Measurements from ENCODE around the gene OR11A1. TPM values are rescaled to one million over a fixed set of nuclear protein-coding genes. Genes with fewer than 3 reads are reported as not detected.
"Not testable (repeated sequence)": the region's sequence is repeated elsewhere in the genome, so short reads cannot be mapped to it uniquely, and the experiment has no call there.

The OR11A1 gene
- total RNA-seq, 1 donor, result not detected

DNA sequence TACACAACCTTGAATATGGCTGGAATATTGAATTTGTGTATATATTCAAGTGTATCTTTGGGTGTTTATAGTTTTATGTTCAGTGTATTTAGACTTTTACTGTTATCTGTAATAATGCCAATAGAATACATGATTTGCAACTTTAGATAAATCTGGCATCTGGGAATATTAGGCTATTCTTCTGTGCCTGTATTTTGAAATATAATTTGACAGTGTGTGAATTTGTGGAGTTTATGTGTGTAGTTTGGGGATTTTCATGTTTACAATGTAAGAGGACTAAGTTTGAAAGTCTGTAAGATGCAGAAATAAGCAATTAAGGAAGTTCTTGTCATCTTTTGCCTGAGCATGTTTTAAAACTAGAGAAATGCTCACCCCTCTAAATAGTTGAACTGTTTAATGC, 17.9 kb downstream of the OR11A1 start, which contains the start of gene OR10C1:
TSS of gene OR10C1 (plus strand) at position 301 of the 400 bp plus-strand sequence. CDS start 710 bp downstream, outside the sequence.
- no peaks in the 10 kb centered on the region for H3K27me3 ChIP-seq (ENCODE audit: insufficient read depth, low read length)

DNA sequence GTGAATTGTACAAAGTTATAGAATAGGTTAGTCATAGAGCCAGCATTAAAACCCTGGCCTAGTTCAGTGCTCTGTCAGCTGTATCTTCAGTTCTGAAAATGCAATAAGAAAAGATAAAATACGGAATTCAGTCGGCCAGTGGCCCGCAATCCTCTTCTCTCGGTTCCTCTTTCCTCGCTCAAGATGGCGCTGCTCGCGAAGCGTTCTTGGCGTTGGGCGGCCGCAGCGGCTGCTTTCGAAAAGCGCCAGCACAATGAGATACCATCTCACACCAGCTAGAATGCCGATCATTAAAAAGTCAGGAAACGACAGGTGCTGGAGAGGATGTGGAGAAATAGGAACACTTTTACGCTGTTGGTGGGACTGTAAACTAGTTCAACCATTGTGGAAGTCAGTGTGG, 20.1 kb downstream of the OR11A1 start:
- not testable (repeated sequence) for H3K79me2 ChIP-seq (ENCODE audit: insufficient read depth, low read length); H2AFZ ChIP-seq (ENCODE audit: low read length); H3K36me3 ChIP-seq (ENCODE audit: insufficient read depth, low read length); H3K4me1 ChIP-seq (ENCODE audit: insufficient read depth, low read length); H3K9me3 ChIP-seq (ENCODE audit: low read depth, low read length); H3K27me3 ChIP-seq (ENCODE audit: insufficient read depth, low read length); H3K4me2 ChIP-seq (ENCODE audit: insufficient read depth, low read length); H4K20me1 ChIP-seq (ENCODE audit: insufficient read depth, low read length); H3K4me3 ChIP-seq (ENCODE audit: insufficient read depth, low read length); DNase-seq (ENCODE audit: insufficient read length, low spot score, missing footprints); H3K27ac ChIP-seq (ENCODE audit: low read depth, low read length)

More for the DNA sequence above, 17.9 kb downstream of the OR11A1 start, which contains the start of gene OR10C1:
- no peak within 1 kb of the TSS for H3K4me3 ChIP-seq (ENCODE audit: insufficient read depth, low read length)
- no peaks in the 10 kb centered on the region for H3K36me3 ChIP-seq (ENCODE audit: insufficient read depth, low read length)
- no peaks in the 10 kb centered on the region for H3K4me1 ChIP-seq (ENCODE audit: insufficient read depth, low read length)
- H3K9me3 ChIP-seq (ENCODE audit: low read depth, low read length), result no peaks in the 10 kb centered on the region
- H2AFZ ChIP-seq (ENCODE audit: low read length), result no peak within 1 kb of the TSS
- H3K79me2 ChIP-seq (ENCODE audit: insufficient read depth, low read length), result no peaks in the 10 kb centered on the region
- no peaks in the 10 kb centered on the region for H4K20me1 ChIP-seq (ENCODE audit: insufficient read depth, low read length)
- TF ChIP-seq, protein P1, sequence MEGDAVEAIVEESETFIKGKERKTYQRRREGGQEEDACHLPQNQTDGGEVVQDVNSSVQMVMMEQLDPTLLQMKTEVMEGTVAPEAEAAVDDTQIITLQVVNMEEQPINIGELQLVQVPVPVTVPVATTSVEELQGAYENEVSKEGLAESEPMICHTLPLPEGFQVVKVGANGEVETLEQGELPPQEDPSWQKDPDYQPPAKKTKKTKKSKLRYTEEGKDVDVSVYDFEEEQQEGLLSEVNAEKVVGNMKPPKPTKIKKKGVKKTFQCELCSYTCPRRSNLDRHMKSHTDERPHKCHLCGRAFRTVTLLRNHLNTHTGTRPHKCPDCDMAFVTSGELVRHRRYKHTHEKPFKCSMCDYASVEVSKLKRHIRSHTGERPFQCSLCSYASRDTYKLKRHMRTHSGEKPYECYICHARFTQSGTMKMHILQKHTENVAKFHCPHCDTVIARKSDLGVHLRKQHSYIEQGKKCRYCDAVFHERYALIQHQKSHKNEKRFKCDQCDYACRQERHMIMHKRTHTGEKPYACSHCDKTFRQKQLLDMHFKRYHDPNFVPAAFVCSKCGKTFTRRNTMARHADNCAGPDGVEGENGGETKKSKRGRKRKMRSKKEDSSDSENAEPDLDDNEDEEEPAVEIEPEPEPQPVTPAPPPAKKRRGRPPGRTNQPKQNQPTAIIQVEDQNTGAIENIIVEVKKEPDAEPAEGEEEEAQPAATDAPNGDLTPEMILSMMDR (IDR thresholded peaks at IDR 0.05; ENCODE audit: extremely low read depth, low read depth, low read length), result no peak
- H3K4me2 ChIP-seq (ENCODE audit: insufficient read depth, low read length), result no peak within 1 kb of the TSS
- H3K27ac ChIP-seq (ENCODE audit: low read depth, low read length), result no peak within 1 kb of the TSS
- no peak for DNase-seq (ENCODE audit: insufficient read length, low spot score, missing footprints)

DNA sequence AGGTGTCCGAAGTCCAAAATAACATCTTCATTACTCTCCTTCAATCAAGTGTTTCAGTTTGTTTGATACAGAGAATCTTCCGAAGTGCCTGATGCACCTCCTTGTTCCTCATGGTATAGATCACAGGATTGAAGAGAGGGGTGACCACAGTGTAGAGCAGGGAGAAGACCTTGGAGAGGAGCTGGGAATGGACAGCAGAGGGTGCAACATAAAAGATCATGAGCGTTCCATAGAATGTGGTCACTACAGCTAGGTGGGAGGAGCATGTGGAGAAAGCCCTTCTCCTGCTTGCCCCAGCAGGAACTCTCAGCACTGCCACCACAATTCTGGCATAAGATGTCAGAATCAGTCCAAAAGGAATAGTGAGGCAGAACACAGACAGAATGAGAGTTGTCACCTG, 30.2 kb downstream of the OR11A1 start:
- H3K4me2 ChIP-seq (ENCODE audit: insufficient read depth, low read length), result no peak overlapping the region
- no peak overlapping the region for H3K4me3 ChIP-seq (ENCODE audit: insufficient read depth, low read length)
- H3K9me3 ChIP-seq (ENCODE audit: low read depth, low read length), result no peaks in the 10 kb centered on the region
- H4K20me1 ChIP-seq (ENCODE audit: insufficient read depth, low read length), result no peaks in the 10 kb centered on the region
- no peak overlapping the region for H2AFZ ChIP-seq (ENCODE audit: low read length)
- no peak for DNase-seq (ENCODE audit: insufficient read length, low spot score, missing footprints)
- H3K27ac ChIP-seq (ENCODE audit: low read depth, low read length), result no peak overlapping the region
- H3K79me2 ChIP-seq (ENCODE audit: insufficient read depth, low read length), result no peaks in the 10 kb centered on the region
- TF ChIP-seq, protein P1 (IDR thresholded peaks at IDR 0.05; ENCODE audit: extremely low read depth, low read depth, low read length), result no peak
- no peaks in the 10 kb centered on the region for H3K4me1 ChIP-seq (ENCODE audit: insufficient read depth, low read length)
- H3K36me3 ChIP-seq (ENCODE audit: insufficient read depth, low read length), result no peaks in the 10 kb centered on the region
- no peaks in the 10 kb centered on the region for H3K27me3 ChIP-seq (ENCODE audit: insufficient read depth, low read length)

DNA sequence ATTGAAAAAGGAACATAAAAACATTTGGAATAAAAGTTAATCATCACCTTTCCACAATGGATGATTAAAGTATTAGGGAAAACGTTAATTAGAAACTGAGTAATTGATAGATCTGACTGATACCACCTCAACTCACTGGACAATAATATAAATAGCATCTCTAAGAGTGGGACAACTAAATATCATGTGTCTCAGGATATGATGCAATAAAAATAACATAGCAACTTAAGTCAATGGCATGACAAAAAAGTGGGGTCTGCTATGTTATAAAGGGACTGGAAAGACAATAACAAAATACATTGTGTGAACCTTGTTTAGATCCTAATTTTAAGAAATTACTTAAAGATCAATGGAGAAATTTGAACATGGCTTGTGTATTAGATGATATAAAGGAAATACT, 31.8 kb downstream of the OR11A1 start:
- H3K4me3 ChIP-seq (ENCODE audit: insufficient read depth, low read length), result no peak overlapping the region
- H3K27ac ChIP-seq (ENCODE audit: low read depth, low read length), result no peak overlapping the region
- no peaks in the 10 kb centered on the region for H3K36me3 ChIP-seq (ENCODE audit: insufficient read depth, low read length)
- H3K9me3 ChIP-seq (ENCODE audit: low read depth, low read length), result no peaks in the 10 kb centered on the region
- H3K4me2 ChIP-seq (ENCODE audit: insufficient read depth, low read length), result no peak overlapping the region
- no peaks in the 10 kb centered on the region for H3K27me3 ChIP-seq (ENCODE audit: insufficient read depth, low read length)
- no peaks in the 10 kb centered on the region for H4K20me1 ChIP-seq (ENCODE audit: insufficient read depth, low read length)
- no peak for DNase-seq (ENCODE audit: insufficient read length, low spot score, missing footprints)
- no peaks in the 10 kb centered on the region for H3K4me1 ChIP-seq (ENCODE audit: insufficient read depth, low read length)
- TF ChIP-seq, protein P1 (IDR thresholded peaks at IDR 0.05; ENCODE audit: extremely low read depth, low read depth, low read length), result no peak
- H3K79me2 ChIP-seq (ENCODE audit: insufficient read depth, low read length), result no peaks in the 10 kb centered on the region
- H2AFZ ChIP-seq (ENCODE audit: low read length), result no peak overlapping the region

Measured in osteoblast (primary cell).